Measurements from ENCODE around the gene EMX2.

- no peak for TF ChIP-seq BCLAF1 (IDR thresholded peaks at IDR 0.05)
- no peak for TF ChIP-seq SIN3A (IDR thresholded peaks at IDR 0.05; ENCODE audit: low read depth, low read length)
- no peak for TF ChIP-seq CTCF (IDR thresholded peaks at IDR 0.05 in 2 of 3, conservative IDR thresholded peaks at IDR 0.05 in 1 of 3; ENCODE audit: control insufficient read depth in 2 of 3, extremely low read depth in 1 of 3, insufficient read depth in 1 of 3, low read depth in 3 of 3, low read length in 3 of 3)
- TF ChIP-seq POLR2AphosphoS2 (IDR thresholded peaks at IDR 0.05; ENCODE audit: low read depth, low read length) = no peak
- no peak for TF ChIP-seq USF2 (IDR thresholded peaks at IDR 0.05; ENCODE audit: borderline replicate concordance, low read depth, low read length)
- TF ChIP-seq ZSCAN29 (IDR thresholded peaks at IDR 0.05) = no peak
- TF ChIP-seq NFXL1 (IDR thresholded peaks at IDR 0.05; ENCODE audit: borderline replicate concordance) = no peak
- no peak for TF ChIP-seq ATF3 (IDR thresholded peaks at IDR 0.05; ENCODE audit: borderline replicate concordance, extremely low read depth, low read depth, low read length)
- TF ChIP-seq SMARCA5 (IDR thresholded peaks at IDR 0.05) = no peak
- TF ChIP-seq EZH2 (IDR thresholded peaks at IDR 0.05; ENCODE audit: borderline replicate concordance, control insufficient read depth, low read depth, low read length) = no peak
- no peak for TF ChIP-seq MYC (IDR thresholded peaks at IDR 0.05; ENCODE audit: insufficient read depth, insufficient read length, insufficient replicate concordance, low read length, severe bottlenecking)
- TF ChIP-seq POLR2AphosphoS5 (IDR thresholded peaks at IDR 0.05; ENCODE audit: low read length) = no peak
These were observed 47.7 kb downstream of the EMX2 start for GRCh38 chr10:117590101-117590875.

All from GM12878 (cell line).